AG04450 (cell line): ENCODE measurements around the gene PLET1. TPM values are rescaled to one million over a fixed set of nuclear protein-coding genes. Genes with fewer than 3 reads are reported as not detected.

ENCODE experiments used
- CTCF ChIA-PET: fragments of 300-600, 350-600 bp; formaldehyde crosslinking; extraction: SDS; loops from one replicate; lab custom pipeline; 2022; ENCODE audit warnings: antibody characterized with exemption, inconsistent platforms; lab: Charles Lee
- POLR2A ChIA-PET: fragments of 350-600 bp; formaldehyde crosslinking; extraction: SDS; loops from one replicate; lab custom pipeline; 2021; ENCODE audit warnings: antibody characterized with exemption, inconsistent platforms; lab: Yijun Ruan, JAX
- DNase-seq: peaks from one replicate; pipeline ENCODE4 v3.0.0-alpha.2; 2011; ENCODE audit warnings: low read depth, low spot score
- H3K27ac ChIP-seq: one replicate; pipeline ENCODE4 v1.5.1; 2012; ENCODE audit warnings: low read depth, low read length, control low read depth
- H3K27me3 ChIP-seq: one replicate; pipeline ENCODE4 v1.6.0; 2012; ENCODE audit warnings: low read length; ENCODE audit not compliant: control insufficient read depth, insufficient read depth
- H3K4me3 ChIP-seq: 2 replicates; pipeline ENCODE4 v1.5.1; 2011; ENCODE audit warnings: mild to moderate bottlenecking, low read depth, low read length, control low read depth
- H3K9me3 ChIP-seq: 2 replicates; pipeline ENCODE4 v1.5.1; 2012; ENCODE audit warnings: low read length; ENCODE audit not compliant: control insufficient read depth, insufficient read depth
- CTCF ChIP-seq: IDR thresholded peaks from 2 replicates; pipeline ENCODE4 v1.5.1; 2011; ENCODE audit warnings: low read depth, low read length, control low read depth, inconsistent platforms
- polyA plus RNA-seq: library from polyadenylated mRNA; depleted of rRNA; stranded (reverse); fragments of >200 nt; gene quantifications from 2 replicates; pipeline ENCODE4 v1.2.3, GENCODE V29; 2011

The PLET1 gene
- polyA plus RNA-seq, 1 experiment = not detected

- H3K27me3 ChIP-seq = peaks cover 16% of the 10 kb centered on the region
- ChIA-PET CTCF (interaction anchor here (0.5 to 16.5 kb wide), 89 partner anchors 8 to 1890 kb away, joined by 3 to 711 read pairs (median 5); partner anchors contain the start of genes NKAPD1, PIH1D2, PLET1 and PTS), POLR2A (interaction anchor here (0.7 to 1.3 kb wide), 4 partner anchors 49 to 61 kb away, joined by 3 to 10 read pairs (median 6); no protein-coding TSS in a partner anchor)
- no peak overlapping the region for H3K27ac ChIP-seq
- TF ChIP-seq CTCF = peak; percentile 81
- no peaks in the 10 kb centered on the region; the same call in 1 of the 2 replicates for H3K9me3 ChIP-seq
- H3K4me3 ChIP-seq = peak overlapping the region; percentile 55
- DNase-seq = peak; percentile 63
These were observed 19.8 kb upstream of the PLET1 start for GRCh38 chr11:112280268-112281126.

GRCh38 chr11:112279901-112280267 is 19.2 kb upstream of the PLET1 start:
- ChIA-PET POLR2A (interaction anchor here (0.7 to 1.3 kb wide), 5 partner anchors 49 to 60 kb away, joined by 3 to 10 read pairs (median 5); no protein-coding TSS in a partner anchor), CTCF (interaction anchor here (0.5 to 16.5 kb wide), 66 partner anchors 8 to 1253 kb away, joined by 3 to 711 read pairs (median 5); partner anchors contain the start of genes BCO2, NKAPD1, PIH1D2 and PLET1)
- peak; percentile 73 for TF ChIP-seq CTCF
- DNase-seq = no peak
- Histone ChIP-seq H3K27ac (no peak overlapping the region), H3K27me3 (peaks cover 16% of the 10 kb centered on the region), H3K9me3 (no peaks in the 10 kb centered on the region; the same call in 1 of the 2 replicates), H3K4me3 (peak overlapping the region; percentile 55)

- H3K27ac ChIP-seq = no peak overlapping the region
- DNase-seq = no peak
- H3K9me3 ChIP-seq = no peaks in the 10 kb centered on the region
- CTCF ChIA-PET = interaction anchor here (0.6 to 16.5 kb wide), 27 partner anchors 8 to 1982 kb away, joined by 3 to 711 read pairs (median 4); partner anchors contain the start of genes BCO2 and PTS
- POLR2A ChIA-PET = interaction anchor here (1.0 kb wide), 1 partner anchor 48 kb away, joined by 4 read pairs; no protein-coding TSS in a partner anchor
- TF ChIP-seq CTCF = no peak
- H3K27me3 ChIP-seq = peaks cover 16% of the 10 kb centered on the region
- H3K4me3 ChIP-seq = no peak overlapping the region
These were observed 18.1 kb upstream of the PLET1 start for GRCh38 chr11:112278803-112279202.

- no peak for TF ChIP-seq CTCF
- no peaks in the 10 kb centered on the region for H3K9me3 ChIP-seq
- ChIA-PET POLR2A (no interaction called here), CTCF (interaction anchor here (1.3 to 16.5 kb wide), 5 partner anchors 11 to 310 kb away, joined by 3 to 711 read pairs (median 54); partner anchors contain the start of gene PTS)
- H3K27ac ChIP-seq = no peak overlapping the region
- DNase-seq = no peak
- H3K4me3 ChIP-seq = no peak overlapping the region
- H3K27me3 ChIP-seq = peaks cover 16% of the 10 kb centered on the region
These were observed 17.3 kb upstream of the PLET1 start for GRCh38 chr11:112277941-112278340.
